Effector CD8-positive, alpha-beta T cell (primary cell): Measurements from ENCODE around the gene SRSF4.

ENCODE experiments used
- DNase-seq: peaks from one replicate; lab custom pipeline; 2025; lab: John Stamatoyannopoulos, UW

Gene SRSF4

DNA sequence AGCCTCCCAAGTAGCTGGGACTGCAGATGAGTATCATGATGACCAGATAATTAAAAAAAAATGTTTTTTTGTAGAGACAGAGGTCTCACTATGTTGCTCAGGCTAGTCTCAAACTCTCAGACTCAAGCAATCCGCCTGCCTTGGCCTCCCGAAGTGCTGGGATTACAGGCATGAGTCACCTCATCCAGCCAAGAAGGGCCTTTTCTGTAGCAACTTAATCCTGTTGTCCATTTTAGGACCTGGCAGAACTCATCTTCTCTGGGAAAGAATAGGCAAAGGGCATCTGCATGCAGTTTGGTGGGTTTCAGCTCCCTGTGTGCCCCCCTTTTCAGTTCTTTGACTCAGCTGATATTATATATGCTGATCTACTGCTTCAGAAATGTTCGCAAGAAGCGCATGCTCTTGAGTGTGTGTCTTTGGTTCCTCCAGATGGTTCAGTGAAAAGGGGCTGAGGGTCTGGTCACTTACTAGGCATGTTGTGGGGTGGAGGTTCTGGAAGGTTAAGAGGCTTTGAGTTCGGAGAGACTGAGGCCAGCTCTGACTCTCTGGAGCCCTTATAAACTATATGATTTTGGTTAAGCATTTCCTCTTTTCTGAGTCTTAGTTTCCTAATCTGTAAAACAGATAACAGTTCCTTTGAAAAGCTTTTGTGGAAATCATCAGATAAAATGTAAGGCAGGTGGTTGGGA lies 19.4 kb upstream of the SRSF4 start:
- DNase-seq: no peak

DNA sequence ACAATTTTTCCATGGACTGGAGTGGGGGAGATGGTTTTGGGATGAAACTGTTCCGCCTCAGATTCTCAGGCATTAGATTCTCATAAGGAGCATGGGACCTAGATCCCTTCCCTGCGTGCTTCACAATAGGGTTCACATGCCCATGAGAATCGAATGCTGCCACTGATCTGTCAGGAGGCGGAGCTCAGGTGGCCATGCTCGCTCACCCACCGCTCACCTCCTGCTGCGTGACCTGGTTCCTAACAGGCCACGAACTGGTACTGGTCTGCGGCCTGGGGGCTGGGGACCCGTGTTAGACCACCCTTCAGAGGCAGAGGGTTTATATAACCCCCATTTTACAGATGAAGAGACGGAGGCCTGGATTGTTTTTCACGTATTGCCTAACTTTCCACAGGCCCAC lies 16.3 kb upstream of the SRSF4 start:
- DNase-seq: no peak

DNA sequence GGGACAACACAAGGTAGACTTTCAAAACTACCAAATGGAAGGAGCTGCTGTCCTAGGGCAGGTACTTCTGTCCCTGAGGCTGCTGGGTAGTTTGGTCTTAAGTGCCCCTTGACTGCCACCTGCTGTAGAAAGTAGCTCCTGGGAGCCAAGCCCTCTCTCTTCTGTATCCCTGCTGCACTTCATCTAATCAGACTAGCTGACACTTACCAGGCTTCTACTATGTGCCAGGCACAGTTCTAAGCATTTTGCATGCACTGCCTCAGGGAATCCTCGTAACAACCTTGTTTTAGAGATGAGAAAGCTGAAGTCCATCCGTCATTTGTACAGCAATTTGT lies 15.9 kb upstream of the SRSF4 start:
- no peak for DNase-seq

DNA sequence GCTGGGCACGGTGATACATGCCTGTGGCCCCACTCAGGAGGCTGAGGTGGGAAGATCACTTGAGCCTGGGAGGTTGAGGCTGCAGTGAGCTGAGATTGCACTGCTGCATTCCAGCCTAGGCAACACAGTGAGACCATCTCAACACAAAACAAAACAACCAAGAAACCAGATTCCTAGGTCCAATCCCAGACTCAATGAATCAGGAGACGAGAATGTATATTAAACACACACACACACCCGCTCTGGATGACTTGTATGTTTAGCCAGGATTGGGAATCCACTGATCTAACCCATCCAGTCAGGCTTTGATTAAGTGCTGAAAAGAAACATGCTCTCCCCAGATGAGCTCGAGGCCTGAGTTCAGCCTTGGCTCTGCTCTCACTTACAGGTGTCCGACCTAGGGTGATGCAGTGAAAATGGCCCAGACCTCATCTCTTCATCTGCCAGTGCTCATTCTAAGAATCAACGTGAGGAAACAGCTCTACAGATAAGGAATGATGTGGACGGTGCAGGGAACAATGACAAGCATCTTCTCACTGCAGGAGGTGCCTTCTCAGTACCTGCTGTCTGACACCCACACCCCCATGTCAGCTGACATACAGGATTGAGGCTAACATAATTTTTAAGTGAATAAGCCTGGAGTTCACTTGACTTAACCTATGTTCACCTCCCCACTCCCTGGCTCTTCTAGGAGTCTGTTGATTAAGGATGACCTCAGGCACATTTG lies 15.3 kb upstream of the SRSF4 start:
- DNase-seq: no peak

DNA sequence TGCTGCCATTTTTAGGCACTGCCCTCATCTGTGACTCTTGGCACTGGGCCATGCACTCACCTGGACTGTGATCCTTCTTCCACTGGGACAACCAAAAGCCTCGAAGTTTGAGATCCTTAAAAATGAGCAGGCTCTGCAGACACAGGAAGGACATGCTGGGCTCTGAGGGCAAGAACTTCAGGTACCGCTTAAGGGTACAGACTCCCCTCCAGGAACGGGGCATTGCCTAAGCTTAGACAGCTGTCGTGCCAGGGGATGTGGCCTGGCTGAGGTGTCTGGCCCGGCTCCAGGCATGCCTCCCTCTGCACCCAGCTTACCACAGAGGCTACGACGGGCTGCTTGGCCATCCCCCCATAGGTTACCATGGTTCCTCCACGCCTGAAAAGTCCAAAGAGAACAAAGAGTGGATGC lies 14.2 kb upstream of the SRSF4 start:
- DNase-seq: no peak

DNA sequence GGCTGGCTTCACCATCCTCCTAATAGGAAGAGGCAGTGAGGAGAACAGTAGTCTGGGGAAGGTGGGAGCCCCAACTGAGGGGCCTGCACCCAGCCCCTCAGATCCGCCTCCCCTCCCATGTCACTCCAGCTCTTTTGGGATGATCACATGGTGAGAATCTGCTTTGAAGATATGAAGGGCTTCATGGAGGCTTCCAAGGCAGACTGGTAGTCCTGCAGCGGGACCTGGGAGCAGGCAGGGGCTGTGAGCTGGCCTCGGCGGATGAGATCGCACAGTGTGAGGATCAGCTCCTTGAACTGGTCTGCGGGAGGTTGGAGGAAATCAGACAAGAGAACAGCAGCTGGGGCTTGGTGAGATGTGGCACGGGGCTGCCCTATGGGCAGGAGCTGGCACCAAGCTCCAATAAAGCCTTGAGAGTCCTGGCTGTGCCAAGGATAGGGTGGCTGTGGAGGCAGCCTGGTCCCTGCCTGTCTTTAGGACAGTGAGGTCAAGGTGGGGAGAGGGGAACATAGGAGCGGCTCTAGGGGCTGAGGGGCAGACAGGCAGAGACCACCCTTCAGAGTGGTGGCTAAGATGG lies 12.3 kb upstream of the SRSF4 start:
- DNase-seq: no peak

DNA sequence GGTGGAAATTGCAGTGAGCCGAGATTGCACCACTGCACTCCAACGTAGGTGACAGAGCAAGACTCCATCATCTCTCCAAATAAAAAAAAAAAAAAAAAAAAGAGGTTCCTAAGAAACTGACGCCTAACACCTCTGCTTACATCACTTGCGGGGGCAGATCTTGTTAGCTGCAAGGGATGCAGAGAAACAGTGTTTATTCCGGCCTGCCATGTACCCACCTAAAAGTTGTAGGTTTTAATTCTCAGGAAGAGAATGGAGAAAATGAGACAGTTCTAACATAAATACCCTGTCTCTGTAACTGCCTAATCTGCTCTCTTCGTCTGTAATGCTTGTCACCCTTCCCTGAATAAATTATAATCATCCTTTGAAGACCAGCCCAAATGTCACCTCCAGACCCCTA lies 9.0 kb upstream of the SRSF4 start:
- DNase-seq: no peak

DNA sequence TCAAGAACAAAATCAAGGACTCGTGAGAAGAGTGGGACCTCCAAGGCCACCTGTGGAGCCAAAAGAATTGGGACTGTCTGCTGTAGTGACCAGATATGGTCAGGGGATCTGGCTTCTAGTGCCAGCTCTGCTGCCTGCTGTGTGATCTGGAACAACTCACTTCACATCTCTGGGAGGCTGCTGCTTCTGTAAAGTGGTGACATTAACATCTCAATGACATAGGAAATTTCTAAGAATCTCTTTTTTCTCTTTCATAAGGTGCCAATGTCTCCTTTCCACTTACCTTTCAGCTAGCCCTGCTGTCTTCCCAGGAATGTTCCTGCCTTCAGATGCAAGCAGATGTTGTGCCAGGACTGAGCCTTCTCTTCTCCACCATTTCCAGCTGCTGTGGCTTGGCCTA lies 5.0 kb upstream of the SRSF4 start:
- no peak for DNase-seq

DNA sequence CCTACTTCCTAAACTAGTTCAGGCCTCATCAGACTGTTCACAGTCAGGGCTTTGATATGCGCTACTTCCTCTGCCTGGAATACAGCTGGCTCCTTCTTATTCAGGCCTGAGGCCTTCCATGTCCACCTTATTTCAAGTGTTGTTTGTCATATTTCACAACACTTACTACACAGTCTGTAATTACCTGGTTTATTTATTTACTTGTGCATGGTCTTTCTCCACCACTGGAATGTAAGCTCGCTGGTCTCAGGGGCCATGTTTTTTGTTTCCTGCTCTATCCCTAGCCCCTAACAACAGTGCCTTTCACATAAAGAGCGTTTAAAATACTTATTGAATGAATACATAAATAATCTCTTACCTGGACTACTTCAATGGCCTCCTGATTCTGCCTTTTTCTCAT lies 4.6 kb upstream of the SRSF4 start:
- DNase-seq: no peak

DNA sequence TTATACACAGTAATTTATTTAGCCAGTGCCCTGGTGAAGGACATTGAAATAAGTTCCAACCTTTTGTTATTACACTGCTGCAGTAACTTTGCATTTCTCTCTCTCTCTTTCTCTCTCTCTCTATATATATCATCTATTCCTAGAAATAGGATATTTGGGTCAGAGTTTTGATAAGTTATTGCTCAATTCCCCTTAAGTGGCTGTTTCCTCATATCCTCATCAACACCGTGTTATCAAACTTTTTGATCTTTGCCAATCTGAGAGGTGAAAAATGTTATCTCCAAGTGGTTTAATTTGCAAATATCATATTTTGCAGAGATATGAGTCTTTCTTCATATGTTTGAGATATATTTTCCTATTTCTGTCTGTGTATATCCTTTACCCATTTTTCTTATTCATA lies 1.6 kb upstream of the SRSF4 start:
- no peak for DNase-seq

DNA sequence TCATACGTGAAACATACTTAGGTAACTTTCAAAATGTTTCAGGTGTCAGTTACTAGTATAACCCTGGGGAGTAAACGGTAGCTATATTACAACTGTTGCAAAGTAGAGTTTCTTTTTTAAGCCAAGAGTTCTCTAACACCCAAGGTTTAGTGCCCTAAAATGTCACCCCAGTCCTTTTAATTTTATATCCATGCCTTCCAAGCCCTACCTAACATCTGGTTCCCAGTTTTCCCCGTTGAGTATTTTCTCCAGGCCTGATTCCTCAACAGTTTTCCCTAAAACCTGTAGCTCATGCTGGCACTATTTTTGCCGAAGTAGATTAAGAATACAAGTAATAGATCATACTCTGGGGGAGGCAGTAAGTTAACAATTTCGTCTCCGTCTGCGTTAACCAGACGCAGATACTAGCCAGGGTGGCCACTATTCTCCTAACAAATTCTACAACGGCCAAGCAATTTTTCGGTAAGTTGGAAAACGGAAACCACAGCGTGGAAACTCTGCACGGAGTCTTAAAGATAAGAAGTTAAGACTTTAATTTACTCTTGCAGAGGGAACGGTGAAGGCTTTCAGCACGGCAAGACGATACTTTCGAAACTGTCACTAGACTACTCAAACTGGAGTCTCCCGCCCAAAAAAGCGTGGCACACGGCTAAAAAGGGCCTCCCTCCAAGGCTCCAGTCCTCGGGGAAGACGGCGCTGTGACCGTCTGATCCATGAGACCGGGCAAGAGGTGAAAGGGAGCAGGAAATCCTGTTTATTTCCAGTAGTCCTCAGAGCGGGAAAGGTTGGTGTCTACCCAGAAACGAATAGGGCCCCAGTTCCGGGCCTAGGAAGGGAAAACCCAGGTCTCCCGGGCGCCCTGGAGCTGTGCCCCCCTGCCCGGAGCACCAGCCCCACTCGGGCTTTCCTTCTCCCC lies 945 bp downstream of the SRSF4 start:
- no peak for DNase-seq

DNA sequence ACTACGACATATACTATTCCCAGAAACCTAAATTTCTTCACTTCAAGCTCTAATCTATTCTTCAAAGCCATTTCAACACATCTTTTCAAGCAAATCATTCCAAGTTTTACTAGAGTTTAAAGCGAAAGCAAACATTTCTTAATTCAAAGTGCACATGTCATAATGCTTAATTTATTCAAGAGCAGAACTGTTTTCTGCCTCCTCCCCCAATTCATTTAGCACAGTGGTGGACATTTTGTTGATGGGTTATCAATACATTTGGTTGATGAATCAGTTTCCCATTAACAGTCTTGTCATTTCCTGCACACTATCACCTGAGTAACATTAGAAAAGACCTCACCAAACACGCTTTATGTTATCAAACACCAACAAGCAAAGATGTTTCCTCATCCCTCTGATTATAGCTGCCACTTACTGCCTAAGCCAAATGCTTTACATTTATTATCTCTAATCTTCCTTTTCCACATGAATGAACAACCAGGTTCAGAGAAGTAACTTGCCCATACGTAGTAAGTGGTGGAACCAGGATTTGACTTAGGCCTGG lies 2.0 kb downstream of the SRSF4 start:
- DNase-seq: no peak

DNA sequence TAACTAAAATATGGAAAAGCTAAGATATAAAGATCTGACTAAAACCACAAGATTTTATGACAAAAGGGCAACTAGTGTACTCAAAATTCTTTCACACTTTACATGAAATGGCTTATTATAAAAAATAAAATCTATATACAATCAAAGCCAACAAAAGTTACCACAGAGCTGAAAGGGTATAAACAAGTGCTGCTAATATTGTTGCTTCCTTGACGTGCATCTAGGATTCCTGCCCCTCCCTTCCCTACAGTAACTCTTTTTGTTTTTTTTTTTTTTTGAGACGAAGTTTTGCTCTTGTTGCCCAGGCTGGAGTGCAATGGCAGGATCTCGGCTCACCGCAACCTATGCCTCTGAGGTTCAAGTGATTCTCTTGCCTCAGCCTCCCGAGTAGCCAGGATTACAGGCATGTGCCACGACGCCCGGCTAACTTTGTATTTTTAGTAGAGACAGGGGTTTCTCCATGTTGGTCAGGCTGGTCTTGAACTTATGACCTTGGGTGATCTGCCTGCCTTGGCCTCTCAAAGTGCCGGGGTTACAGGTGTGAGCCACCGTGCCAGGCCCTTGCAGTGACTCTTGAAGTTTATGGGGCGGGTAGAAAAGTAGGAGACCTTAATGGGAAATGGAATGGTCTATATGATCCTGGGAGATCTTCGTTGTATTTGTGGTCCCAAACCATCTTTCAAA lies 4.5 kb downstream of the SRSF4 start:
- no peak for DNase-seq

DNA sequence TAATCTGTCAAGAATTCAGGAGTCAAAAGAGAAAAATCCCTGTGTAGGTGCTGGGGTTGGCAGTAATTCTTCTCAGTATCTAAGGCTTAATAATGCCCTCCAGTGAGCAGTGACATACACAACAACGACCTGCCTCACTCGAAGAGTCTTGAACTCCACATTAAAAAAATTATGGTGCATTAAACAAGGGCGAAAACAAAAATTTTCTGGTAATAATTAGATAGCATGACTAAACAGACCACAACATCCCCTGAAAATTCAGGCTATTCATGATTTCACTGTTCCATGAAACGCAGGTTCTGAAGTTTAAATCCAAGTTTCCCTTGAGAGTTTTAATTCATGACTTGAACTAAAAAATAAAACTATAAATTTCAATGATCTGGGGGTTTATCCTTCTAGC lies 5.1 kb downstream of the SRSF4 start:
- no peak for DNase-seq

DNA sequence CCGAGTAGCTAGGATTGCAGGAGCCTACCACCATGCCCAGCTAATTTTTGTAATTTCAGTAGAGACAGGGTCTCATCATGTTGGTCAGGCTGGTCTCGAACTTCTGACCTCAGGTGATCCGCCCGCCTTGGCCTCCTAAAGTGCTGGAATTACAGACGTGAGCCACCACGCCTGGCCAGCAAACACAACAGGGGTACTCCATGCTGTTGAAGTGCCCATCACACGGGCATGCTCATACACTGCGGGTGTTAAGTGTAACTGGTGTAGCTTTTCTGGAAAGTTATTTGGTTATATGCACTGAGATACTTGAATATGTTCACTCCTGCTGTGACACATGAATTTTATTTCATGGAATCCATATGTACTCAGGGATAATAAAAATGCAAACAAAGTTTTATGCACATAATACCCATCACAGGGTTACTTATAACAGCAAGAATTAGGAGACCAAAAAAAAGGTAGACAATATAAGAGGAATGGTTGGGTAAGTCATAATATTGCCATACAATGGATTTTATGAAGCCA lies 9.2 kb downstream of the SRSF4 start:
- DNase-seq: no peak

DNA sequence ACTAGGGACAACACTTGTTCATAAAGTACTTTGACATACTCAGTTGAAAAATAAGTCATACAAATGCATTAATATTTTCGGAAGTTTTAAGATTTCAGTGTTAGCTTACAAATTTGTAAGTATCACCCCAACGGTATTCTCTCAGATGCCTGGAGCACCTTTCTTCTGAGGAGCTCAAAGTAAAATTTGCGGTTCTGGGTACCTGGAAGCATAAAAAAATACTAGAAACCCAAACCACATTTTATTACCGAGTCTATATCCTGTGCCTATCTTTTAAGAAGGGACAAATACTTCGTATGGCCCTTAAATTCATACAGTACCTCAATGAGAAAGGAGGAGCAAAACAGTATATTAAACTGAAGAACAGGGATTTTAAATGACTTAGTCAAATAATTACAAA lies 10.2 kb downstream of the SRSF4 start:
- DNase-seq: no peak

DNA sequence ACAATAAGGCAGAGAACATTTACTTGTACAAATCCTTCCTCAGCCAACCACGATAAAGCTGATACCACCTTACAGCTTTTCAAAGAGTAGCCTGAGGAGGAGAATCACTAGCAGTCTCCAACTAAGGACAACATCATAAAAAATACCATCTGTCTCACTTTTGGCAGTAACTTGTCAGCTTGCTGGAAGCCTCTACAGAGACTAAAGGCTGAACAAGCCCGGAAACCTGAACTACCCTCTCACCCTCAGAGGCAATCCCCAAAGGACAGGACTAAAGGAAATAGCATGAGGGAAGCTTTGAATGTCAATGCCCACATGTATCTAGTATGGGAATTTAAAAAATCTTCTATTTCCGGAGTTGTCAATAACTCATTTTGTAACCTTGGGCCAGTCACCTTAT lies 10.6 kb downstream of the SRSF4 start:
- no peak for DNase-seq

DNA sequence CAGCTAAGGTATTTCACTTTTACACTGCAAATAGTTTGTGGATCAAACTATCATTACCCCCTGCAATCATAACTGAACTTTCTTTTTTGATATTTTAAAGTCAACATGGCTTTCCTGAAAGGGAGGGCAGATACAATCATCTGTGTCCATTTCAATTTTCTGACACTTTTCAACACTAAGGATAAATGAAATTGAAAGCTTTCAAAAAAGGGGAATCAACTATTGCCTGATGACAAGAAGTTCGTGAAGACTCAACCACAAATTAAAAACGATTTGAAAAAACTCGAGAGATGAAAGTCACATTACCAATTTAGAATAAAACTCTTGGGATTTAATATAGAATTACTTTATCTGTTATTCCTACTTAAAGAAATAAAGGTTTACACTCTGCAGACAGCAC lies 11.7 kb downstream of the SRSF4 start:
- DNase-seq: no peak

DNA sequence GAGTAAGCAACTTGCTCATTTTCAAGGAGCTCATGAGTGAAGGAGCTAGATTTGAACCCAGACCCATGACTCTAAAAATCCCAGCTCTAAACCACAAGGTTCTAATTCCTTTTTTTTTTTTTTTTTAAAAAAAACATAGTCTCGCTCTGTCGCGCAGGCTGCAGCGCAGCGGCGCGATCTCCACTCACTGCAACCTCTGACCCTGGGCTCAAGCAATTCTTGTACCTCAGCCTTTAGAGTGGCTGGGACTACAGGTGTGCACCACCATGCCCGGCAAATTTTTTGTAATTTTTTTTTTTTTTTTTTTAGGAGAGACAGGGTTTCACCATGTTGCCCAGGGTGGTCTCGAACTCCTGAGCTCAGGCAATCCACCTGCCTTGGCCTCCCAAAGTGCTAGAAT lies 13.8 kb downstream of the SRSF4 start:
- no peak for DNase-seq

DNA sequence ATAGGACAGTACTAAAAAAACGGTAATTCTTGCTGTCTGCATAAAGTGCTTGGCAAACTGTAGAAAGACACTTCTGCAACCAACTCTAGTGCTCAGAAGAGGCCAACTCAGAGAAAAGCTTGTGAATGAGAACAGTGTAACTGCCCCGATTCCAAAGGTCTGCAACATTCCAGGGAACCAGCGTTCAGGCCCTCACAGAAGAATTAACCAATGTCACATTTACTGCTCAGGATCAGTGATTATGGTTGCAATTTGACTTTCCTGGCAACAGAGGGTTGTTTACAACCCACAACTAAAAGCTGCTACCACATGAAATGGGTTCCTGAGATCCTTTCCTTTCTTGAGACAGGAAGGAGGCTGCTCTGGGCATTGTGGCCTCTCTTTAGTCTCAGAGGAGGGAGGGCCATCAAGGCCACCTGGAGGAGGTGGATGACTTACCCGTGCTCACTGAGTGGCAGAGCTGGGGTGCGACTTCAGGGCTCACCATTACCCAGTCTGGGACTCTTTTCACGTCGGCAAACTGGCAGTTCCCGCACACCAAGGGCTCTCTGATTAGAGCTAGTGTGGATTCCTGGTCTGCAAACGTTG lies 15.3 kb downstream of the SRSF4 start:
- no peak for DNase-seq

DNA sequence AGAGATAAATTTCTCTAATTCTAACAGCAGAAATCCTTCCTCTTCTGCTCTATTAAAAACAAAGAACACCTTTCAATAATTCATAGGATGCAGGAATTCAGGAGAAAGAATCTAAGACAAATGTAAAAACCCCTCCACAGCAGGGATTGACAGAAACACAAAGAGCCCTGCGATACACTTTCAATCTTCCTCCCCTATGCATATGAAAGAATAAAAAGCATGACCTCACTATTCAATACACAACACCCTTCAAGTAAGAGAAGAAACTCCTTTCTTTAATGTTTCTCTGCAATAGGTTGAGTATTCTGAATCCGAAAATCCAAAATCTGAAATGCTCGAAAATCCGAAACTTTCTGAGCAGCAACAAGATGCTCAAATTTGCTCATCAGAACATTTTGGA lies 17.1 kb downstream of the SRSF4 start:
- DNase-seq: no peak
